ENCODE results near the gene ABCC10. TPM values are rescaled to one million over a fixed set of nuclear protein-coding genes. Genes with fewer than 3 reads are reported as not detected.
A peak's percentile ranks its signal among the peaks of the same experiment; 100 is the strongest.
"Not testable (repeated sequence)": the region's sequence is repeated elsewhere in the genome, so short reads cannot be mapped to it uniquely, and the experiment has no call there.

Gene ABCC10
- polyA plus RNA-seq, 3 donors from 2014 or later, result 8.1 to 23.6 (median 11.5) TPM

DNA sequence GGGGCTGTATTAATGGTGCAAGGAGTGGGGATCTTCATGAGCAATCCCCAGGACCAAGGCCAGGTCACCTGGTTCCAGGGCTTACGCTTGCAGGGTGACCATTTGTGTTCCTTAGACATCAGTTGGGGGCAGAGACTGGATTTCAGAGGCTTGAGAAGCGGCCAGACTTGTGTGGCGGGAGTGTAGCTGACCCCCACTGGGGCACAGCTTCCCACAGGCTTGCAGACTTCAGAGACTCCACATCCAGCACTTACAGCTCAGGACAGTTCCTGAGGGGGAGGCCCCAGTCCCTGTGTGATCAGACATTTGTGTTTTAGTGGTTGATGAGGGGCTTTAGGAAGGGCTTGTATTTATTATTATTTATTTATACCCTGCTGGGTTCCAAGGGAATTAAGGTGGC, 65.3 kb downstream of the ABCC10 start:
- Mint-ChIP-seq H3K9me3 (no peaks in the 10 kb centered on the region), H3K36me3 (peaks cover 0 to 4% (median 3%) of the 10 kb centered on the region in 3 donors), H3K27ac (peak overlapping the region in 1 of 6 donors; percentile 44), H3K27me3 (ENCODE audit: low read depth in 3 of 3) (peaks cover 0 to 2% (median 0%) of the 10 kb centered on the region in 3 donors), H3K4me1 (peaks cover 30 to 36% of the 10 kb centered on the region in 2 donors), H3K4me3 (peak overlapping the region in 1 of 5 donors; percentile 18)
- DNase-seq, result no peak

DNA sequence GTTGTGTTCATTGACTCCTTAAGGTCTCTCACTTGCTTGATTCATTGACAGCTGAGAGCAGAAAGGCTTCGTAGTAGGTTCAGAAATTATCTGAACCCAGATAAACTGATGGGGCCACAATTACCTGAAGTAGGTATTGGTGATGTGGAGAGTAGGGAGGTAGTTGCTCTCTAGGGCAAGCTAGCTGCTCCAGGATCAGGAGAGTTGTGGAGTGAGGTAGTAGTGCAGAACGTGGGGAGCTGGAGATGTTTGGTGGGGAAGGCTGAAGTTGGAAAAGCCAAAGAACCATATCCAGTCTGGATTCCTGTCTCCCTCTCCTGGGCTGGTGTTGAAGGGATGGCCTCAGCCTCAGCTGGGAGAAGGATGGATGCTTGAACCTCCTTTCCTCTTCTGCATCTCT, 65.9 kb downstream of the ABCC10 start:
- peak overlapping the region in 4 of 6 donors; percentile 13 to 85 (median 31) for H3K27ac Mint-ChIP-seq
- H3K36me3 Mint-ChIP-seq, result peaks cover 0 to 4% (median 3%) of the 10 kb centered on the region in 3 donors
- H3K27me3 Mint-ChIP-seq (ENCODE audit: low read depth in 3 of 3), result peaks cover 0 to 2% (median 0%) of the 10 kb centered on the region in 3 donors

DNA sequence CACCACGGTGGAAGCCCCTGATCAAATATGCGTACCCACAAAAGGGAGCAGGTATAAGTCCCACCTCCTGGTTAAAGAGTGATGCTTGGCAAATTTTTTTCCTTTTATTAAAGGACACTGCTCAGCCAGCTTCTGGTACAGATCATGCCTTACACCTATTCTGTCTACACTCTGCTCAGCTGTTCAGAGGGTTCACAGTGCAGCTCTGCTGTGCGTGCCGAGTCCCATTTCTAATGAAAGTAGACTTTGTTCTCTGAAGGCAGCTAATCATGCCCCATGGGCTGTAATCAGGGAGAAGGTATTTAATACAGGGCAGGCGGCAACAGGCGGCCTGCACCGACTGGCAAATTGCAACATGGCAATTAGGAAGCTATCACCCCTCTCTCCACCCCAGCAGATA, 66.5 kb downstream of the ABCC10 start:
- Mint-ChIP-seq H3K36me3 (peaks cover 0 to 4% (median 3%) of the 10 kb centered on the region in 3 donors), H3K4me3 (peak overlapping the region in 2 of 5 donors; percentile 14 to 48), H3K27ac (peak overlapping the region; percentile 18 to 75 (median 27)), H3K27me3 (ENCODE audit: low read depth in 3 of 3) (peaks cover 0 to 2% (median 1%) of the 10 kb centered on the region in 3 donors), H3K4me1 (peaks cover 30 to 36% of the 10 kb centered on the region in 2 donors), H3K9me3 (no peaks in the 10 kb centered on the region)
- no peak for DNase-seq

More for the DNA sequence above, 65.9 kb downstream of the ABCC10 start:
- no peak for DNase-seq
- H3K4me1 Mint-ChIP-seq, result peaks cover 30 to 36% of the 10 kb centered on the region in 2 donors
- H3K4me3 Mint-ChIP-seq, result no peak overlapping the region
- no peaks in the 10 kb centered on the region for H3K9me3 Mint-ChIP-seq

DNA sequence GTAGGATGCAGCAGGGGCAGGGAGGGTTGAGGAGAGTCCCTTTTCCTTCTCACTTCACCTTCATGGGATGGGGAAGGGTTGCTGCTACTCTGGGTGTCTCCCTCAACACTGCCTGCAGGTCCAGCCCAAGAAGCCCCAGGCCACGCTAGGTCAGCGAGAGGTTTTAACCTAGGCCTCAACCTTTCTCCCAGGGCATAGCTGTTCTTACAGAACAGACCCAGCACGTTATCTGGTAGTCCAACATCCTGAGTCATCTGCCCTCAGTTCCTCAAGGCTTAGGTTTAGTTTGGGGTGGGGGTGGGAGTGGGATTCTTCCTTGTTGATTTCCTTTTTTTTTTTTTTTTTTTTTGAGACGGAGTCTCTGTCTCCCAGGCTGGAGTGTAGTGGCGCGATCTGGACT, 67.0 kb downstream of the ABCC10 start:
- Mint-ChIP-seq H3K9me3 (no peaks in the 10 kb centered on the region), H3K27ac (peak overlapping the region in 4 of 6 donors; percentile 22 to 75 (median 72)), H3K4me3 (peak overlapping the region in 2 of 5 donors; percentile 14 to 48), H3K36me3 (peaks cover 0 to 3% (median under 1%) of the 10 kb centered on the region in 3 donors), H3K4me1 (peaks cover 30 to 36% of the 10 kb centered on the region in 2 donors), H3K27me3 (ENCODE audit: low read depth in 3 of 3) (peaks cover 0 to 2% (median 1%) of the 10 kb centered on the region in 3 donors)
- DNase-seq, result no peak

DNA sequence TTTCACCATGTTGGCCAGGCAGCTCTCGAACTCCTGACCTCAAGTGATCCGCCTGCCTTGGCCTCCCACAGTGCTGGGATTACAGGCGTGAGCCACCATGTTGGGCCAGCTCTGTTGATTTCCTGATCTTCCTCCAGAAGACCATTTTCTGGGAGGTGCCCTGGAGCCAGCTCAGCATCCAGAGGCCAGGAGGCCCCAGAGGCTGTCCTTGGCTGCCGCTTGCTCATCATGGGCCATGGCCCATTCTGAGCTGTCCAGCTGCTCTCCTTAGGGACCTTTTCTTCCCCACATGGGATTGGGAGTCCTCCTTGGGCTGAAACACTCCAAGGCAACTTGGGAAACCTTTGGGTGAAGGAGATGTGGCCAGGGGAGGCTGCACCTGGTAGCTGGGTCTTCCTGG, 67.4 kb downstream of the ABCC10 start:
- peak overlapping the region; percentile 53 to 83 (median 72) for H3K4me3 Mint-ChIP-seq
- H3K4me1 Mint-ChIP-seq, result peaks cover 30 to 36% of the 10 kb centered on the region in 2 donors
- peaks cover 0 to 2% (median 1%) of the 10 kb centered on the region in 3 donors for H3K27me3 Mint-ChIP-seq (ENCODE audit: low read depth in 3 of 3)
- peak overlapping the region; percentile 70 to 89 (median 80) for H3K27ac Mint-ChIP-seq
- H3K9me3 Mint-ChIP-seq, result no peaks in the 10 kb centered on the region
- DNase-seq, result no peak
- peaks cover 3 to 4% (median 3%) of the 10 kb centered on the region in 3 donors for H3K36me3 Mint-ChIP-seq

DNA sequence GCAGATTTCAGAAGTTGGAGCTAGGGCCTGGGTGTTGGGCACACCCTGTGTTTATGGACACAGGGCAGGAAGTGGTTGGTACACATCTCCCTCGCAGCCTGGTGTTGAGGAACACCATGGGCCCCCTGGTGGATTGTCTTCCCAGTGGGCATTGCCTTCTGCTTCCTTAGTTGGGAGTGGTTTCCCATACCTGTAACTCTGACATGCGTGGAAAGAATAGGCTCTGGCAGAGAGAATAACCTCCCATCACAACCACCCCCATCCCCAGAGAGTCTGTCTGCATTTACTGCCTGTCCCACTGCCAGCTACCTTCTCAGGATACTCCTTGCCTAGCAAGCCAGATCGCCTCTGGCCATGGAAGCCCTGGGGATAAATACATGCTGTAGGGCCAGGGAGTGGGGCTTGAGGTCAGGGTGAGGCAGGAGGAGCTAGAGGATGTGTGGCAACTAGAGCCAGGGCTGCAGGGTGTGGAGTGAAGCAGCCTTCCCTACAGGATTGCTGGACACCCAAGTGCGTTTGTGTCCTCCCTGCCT, 68.1 kb downstream of the ABCC10 start:
- Mint-ChIP-seq H3K36me3 (peaks cover 3 to 7% (median 5%) of the 10 kb centered on the region in 3 donors), H3K4me1 (peaks cover 30 to 33% of the 10 kb centered on the region in 2 donors), H3K4me3 (peak overlapping the region; percentile 53 to 83 (median 72)), H3K9me3 (no peaks in the 10 kb centered on the region), H3K27me3 (ENCODE audit: low read depth in 3 of 3) (peaks cover 0 to 2% (median 0%) of the 10 kb centered on the region in 3 donors), H3K27ac (peak overlapping the region; percentile 70 to 89 (median 80))
- DNase-seq, result peak in 2 of 3 donors; percentile 29 to 43

DNA sequence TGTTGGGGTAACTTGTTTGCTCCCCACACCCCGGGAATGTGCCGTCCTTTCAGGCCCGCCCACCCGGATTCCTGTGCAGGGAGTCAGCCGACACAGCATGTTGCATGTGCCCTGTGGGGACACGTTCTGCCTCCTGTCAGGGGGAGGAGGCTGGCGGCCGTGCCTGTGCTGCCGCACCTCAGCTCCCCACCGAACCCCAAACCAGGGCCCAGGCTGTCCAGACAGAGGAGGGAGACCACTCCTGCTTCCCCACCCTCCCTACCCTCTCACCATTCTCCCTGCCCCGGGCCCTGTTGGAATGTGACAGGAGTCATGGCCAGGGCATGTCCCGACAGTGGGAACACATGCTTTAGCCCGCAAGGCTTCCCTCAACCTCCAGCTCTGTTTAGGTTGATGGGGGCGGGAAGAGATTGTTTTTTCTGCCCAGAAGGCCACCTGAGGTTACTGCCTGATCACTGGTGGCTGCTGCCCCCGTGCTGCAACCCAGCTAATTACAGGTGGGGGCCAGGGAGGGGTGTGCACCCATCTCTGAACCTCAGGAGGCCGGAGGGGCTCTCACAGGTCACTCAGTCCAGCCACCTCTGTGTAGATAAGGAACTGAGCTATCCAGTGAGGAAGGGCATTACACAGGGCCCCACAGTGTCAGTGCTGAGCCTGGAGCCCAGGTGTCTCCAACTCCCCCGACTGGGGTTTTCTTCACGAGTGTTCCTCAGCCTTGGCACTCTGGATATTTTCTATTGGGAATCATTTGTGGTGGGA, 69.2 kb downstream of the ABCC10 start:
- DNase-seq, result no peak
- H3K4me1 Mint-ChIP-seq, result peaks cover 30 to 33% of the 10 kb centered on the region in 2 donors
- H3K36me3 Mint-ChIP-seq, result peaks cover 8 to 16% (median 11%) of the 10 kb centered on the region in 3 donors
- H3K27ac Mint-ChIP-seq, result no peak overlapping the region
- no peak overlapping the region for H3K4me3 Mint-ChIP-seq
- H3K27me3 Mint-ChIP-seq (ENCODE audit: low read depth in 3 of 3), result peaks cover 0 to 3% (median 2%) of the 10 kb centered on the region in 3 donors
- H3K9me3 Mint-ChIP-seq, result no peaks in the 10 kb centered on the region

DNA sequence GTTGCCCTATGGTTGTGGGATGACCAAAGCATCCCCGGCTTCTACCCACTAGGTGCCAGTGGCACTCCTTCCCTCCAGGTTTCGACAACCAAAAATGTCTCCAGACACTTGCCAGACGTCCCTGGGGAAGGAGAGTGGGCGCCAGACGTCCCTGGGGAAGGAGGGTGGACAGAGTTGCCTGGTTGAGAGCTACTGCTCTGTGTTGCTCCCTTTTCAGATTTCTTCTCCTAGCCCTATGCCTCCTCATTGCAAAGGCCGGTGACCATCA, 69.7 kb downstream of the ABCC10 start:
- DNase-seq, result no peak
- H3K4me1 Mint-ChIP-seq, result peaks cover 30 to 32% of the 10 kb centered on the region in 2 donors
- H3K27ac Mint-ChIP-seq, result no peak overlapping the region
- H3K27me3 Mint-ChIP-seq (ENCODE audit: low read depth in 3 of 3), result peaks cover 0 to 3% (median 3%) of the 10 kb centered on the region in 3 donors
- H3K36me3 Mint-ChIP-seq, result peaks cover 13 to 21% (median 17%) of the 10 kb centered on the region in 3 donors
- no peaks in the 10 kb centered on the region for H3K9me3 Mint-ChIP-seq
- no peak overlapping the region for H3K4me3 Mint-ChIP-seq

DNA sequence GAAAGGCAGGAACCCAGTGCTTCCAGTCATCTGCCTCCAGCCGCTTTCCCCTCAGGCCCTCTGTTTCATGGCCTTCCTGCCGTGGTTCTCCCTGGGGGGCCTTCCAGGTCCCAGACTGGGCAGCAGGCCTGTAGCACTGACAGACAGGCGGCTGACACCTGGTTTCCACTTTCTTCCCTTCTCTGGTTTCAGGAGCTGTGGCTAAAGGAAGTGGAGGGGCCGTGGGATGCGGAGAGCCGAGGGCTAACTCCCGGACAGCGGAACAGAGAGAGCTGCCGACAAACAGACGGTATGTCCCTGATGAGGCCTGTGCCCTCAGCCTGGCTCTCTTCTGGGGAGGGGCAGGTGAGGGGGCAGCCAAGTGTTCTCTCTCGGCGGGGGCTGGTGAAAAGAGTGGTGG, 70.3 kb downstream of the ABCC10 start:
- Mint-ChIP-seq H3K9me3 (no peaks in the 10 kb centered on the region), H3K27ac (peak overlapping the region in 1 of 6 donors; percentile 55), H3K36me3 (peaks cover 14 to 25% (median 18%) of the 10 kb centered on the region in 3 donors), H3K4me3 (no peak overlapping the region), H3K27me3 (ENCODE audit: low read depth in 3 of 3) (peaks cover 0 to 3% (median 3%) of the 10 kb centered on the region in 3 donors), H3K4me1 (peaks cover 28 to 30% of the 10 kb centered on the region in 2 donors)
- no peak for DNase-seq

DNA sequence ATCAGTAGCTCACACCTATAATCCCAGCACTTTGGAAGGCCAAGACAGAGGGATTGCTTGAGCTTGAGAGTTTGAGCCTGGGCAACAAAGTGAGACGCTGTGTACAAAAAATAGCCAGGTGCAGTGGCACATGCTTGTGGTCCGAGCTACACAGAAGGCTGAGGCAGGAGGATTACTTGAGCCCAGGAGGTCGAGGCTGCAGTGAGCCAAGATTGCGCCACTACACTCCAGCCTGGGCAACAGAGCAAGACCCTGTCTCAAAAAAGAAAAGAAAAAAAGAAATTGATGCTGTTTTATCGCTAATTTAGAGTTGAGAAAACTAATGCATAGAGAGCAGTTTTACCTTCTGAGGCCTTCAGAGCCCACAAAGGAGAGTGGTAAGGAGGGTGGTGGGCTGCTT, 71.0 kb downstream of the ABCC10 start:
- not testable (repeated sequence) for H3K4me3 Mint-ChIP-seq; H3K27me3 Mint-ChIP-seq (ENCODE audit: low read depth in 3 of 3); DNase-seq; H3K9me3 Mint-ChIP-seq; H3K27ac Mint-ChIP-seq
- Mint-ChIP-seq H3K36me3 (peaks cover 14 to 28% (median 18%) of the 10 kb centered on the region in 3 donors), H3K4me1 (peaks cover 25% of the 10 kb centered on the region in 2 donors)

DNA sequence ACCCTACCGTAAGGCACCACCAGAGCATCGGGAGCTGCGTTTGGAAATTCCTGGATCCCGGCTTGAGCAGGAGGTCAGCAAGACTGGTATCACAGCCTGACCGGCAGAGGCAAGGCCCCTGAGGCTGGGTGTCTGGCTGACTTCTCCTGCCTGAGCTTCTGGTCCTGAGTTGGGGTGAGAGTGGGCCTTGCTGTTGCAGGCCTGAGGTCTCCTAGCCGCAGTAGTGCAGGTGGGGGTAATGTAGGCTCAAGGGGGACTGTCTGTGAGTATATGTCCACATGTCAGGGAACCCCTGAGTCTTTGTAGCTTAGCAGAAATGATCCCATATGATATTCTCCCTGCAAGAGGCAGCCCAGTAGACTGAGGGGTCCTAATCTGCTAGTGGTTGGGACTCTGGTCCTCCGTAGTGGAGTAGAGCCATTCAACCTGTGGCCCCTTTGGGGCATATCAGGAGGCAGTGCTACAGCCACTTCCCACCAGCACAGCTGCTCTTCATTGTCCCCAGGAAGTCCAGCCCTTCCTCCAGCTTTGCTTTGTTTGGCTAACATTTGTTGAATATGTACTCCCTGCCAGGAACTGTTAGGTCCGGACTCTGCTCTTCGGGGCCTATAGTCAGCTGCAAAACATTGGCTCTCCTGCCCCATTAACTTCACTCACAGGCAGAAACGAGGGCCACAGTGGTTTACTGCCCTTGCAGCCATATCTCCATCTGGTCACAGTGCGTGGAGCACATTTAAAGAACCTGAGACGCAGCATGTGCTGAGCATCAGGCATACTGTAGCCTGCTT, 71.9 kb downstream of the ABCC10 start:
- Mint-ChIP-seq H3K36me3 (peaks cover 18 to 29% (median 24%) of the 10 kb centered on the region in 3 donors), H3K9me3 (no peaks in the 10 kb centered on the region), H3K4me3 (no peak overlapping the region), H3K27me3 (ENCODE audit: low read depth in 3 of 3) (peaks cover 0 to 3% (median 3%) of the 10 kb centered on the region in 3 donors), H3K27ac (peak overlapping the region in 2 of 6 donors; percentile 19 to 36), H3K4me1 (peaks cover 16 to 19% of the 10 kb centered on the region in 2 donors)
- no peak for DNase-seq

All from immature natural killer cell (primary cell).